HL-60 (cell line): Measurements from ENCODE around the gene PXK.
A peak's percentile ranks its signal among the peaks of the same experiment; 100 is the strongest.

ENCODE experiments used
- DNase-seq, 2 experiments: peaks; one replicate each; pipeline ENCODE4 v3.0.0-alpha.2; 2010 to 2020; ENCODE audit warnings: low read depth in 1 of 2, low spot score in 1 of 2
- H3K27ac ChIP-seq: fragments of 250-450 bp; sonication (Bioruptor Pico); replicated peaks from 2 replicates; pipeline ENCODE4 v1.5.1; 2020; ENCODE audit warnings: mild to moderate bottlenecking, moderate library complexity
- H3K27me3 ChIP-seq: fragments of 250-450 bp; sonication (Bioruptor Pico); 2 replicates; pipeline ENCODE4 v1.5.1; 2021; ENCODE audit warnings: mild to moderate bottlenecking, moderate library complexity; ENCODE audit not compliant: insufficient read depth, poor library complexity, severe bottlenecking
- H3K4me3 ChIP-seq: replicated peaks from 2 replicates; pipeline ENCODE4 v1.5.1; 2011; ENCODE audit warnings: mild to moderate bottlenecking, control low read depth, low read length; ENCODE audit not compliant: insufficient read depth
- GABPA ChIP-seq: IDR thresholded peaks from 2 replicates; pipeline ENCODE4 v1.6.1; 2012; ENCODE audit warnings: low read depth
- POLR2AphosphoS5 ChIP-seq: IDR thresholded peaks from 2 replicates; pipeline ENCODE4 v1.6.1; 2012; ENCODE audit warnings: low read depth
- SPI1 ChIP-seq: IDR thresholded peaks from 2 replicates; pipeline ENCODE4 v1.6.1; 2012; ENCODE audit warnings: low read depth, mild to moderate bottlenecking, borderline replicate concordance
- TF ChIP-seq, protein P1 (sequence below): IDR thresholded peaks from 2 replicates; pipeline ENCODE4 v1.6.1; 2012; ENCODE audit warnings: low read depth; ENCODE audit not compliant: insufficient replicate concordance
- TF ChIP-seq, protein P2 (sequence below): IDR thresholded peaks from one replicate; pipeline ENCODE4 v1.5.1; 2011; ENCODE audit warnings: low read length, control low read depth, inconsistent platforms; ENCODE audit not compliant: insufficient read depth

PXK gene

GRCh38 chr3:58421004-58421403, 88.3 kb downstream of the PXK start:
- TF ChIP-seq POLR2AphosphoS5 = no peak
- TF ChIP-seq, protein P1, sequence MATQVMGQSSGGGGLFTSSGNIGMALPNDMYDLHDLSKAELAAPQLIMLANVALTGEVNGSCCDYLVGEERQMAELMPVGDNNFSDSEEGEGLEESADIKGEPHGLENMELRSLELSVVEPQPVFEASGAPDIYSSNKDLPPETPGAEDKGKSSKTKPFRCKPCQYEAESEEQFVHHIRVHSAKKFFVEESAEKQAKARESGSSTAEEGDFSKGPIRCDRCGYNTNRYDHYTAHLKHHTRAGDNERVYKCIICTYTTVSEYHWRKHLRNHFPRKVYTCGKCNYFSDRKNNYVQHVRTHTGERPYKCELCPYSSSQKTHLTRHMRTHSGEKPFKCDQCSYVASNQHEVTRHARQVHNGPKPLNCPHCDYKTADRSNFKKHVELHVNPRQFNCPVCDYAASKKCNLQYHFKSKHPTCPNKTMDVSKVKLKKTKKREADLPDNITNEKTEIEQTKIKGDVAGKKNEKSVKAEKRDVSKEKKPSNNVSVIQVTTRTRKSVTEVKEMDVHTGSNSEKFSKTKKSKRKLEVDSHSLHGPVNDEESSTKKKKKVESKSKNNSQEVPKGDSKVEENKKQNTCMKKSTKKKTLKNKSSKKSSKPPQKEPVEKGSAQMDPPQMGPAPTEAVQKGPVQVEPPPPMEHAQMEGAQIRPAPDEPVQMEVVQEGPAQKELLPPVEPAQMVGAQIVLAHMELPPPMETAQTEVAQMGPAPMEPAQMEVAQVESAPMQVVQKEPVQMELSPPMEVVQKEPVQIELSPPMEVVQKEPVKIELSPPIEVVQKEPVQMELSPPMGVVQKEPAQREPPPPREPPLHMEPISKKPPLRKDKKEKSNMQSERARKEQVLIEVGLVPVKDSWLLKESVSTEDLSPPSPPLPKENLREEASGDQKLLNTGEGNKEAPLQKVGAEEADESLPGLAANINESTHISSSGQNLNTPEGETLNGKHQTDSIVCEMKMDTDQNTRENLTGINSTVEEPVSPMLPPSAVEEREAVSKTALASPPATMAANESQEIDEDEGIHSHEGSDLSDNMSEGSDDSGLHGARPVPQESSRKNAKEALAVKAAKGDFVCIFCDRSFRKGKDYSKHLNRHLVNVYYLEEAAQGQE = no peak
- TF ChIP-seq SPI1 = no peak
- no peak for TF ChIP-seq GABPA
- TF ChIP-seq, protein P2, sequence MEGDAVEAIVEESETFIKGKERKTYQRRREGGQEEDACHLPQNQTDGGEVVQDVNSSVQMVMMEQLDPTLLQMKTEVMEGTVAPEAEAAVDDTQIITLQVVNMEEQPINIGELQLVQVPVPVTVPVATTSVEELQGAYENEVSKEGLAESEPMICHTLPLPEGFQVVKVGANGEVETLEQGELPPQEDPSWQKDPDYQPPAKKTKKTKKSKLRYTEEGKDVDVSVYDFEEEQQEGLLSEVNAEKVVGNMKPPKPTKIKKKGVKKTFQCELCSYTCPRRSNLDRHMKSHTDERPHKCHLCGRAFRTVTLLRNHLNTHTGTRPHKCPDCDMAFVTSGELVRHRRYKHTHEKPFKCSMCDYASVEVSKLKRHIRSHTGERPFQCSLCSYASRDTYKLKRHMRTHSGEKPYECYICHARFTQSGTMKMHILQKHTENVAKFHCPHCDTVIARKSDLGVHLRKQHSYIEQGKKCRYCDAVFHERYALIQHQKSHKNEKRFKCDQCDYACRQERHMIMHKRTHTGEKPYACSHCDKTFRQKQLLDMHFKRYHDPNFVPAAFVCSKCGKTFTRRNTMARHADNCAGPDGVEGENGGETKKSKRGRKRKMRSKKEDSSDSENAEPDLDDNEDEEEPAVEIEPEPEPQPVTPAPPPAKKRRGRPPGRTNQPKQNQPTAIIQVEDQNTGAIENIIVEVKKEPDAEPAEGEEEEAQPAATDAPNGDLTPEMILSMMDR = no peak
- no peak for DNase-seq
- Histone ChIP-seq H3K27me3 (no peaks in the 10 kb centered on the region), H3K27ac (no peak overlapping the region), H3K4me3 (no peak overlapping the region)

DNA sequence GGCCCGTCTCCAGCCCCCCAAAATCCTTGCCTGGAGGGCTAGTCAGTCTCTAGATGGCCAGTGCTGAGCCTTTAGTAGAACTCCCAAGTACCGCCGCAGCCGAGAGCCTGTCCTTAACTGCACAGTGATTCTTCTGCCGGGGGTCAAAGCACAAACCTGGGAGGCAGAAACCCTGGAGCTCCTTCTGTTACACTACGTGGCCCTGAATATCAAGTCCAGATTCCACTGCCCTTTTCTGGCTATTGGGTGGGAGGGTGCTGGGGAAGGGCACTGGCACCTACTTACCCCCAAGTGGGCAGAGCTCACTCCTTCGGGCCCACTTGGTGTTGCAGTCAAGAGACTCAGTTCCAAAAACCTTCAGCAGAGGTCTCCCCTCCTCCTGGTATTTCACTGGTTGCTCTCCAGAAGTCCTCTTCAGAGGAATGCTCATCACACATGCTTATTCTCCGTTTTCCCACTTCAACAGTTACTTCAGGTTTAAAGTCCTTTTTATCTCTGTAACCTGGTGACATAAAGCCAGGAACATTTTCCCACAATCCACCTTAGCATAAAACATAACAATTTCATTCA, 90.1 kb downstream of the PXK start:
- DNase-seq = no peak
- no peaks in the 10 kb centered on the region for H3K27me3 ChIP-seq
- H3K27ac ChIP-seq = no peak overlapping the region
- TF ChIP-seq SPI1 (no peak), POLR2AphosphoS5 (no peak; the same call in 1 of the 2 replicates), GABPA (no peak)
- TF ChIP-seq, protein P1 = no peak
- TF ChIP-seq, protein P2 = no peak
- no peak overlapping the region for H3K4me3 ChIP-seq

- 0 out of 2 replicates have a peak, but pooled peaks have one; percentile 17 for TF ChIP-seq POLR2AphosphoS5
- TF ChIP-seq, protein P2 = no peak
- Histone ChIP-seq H3K4me3 (no peak overlapping the region), H3K27me3 (no peaks in the 10 kb centered on the region), H3K27ac (no peak overlapping the region)
- no peak for DNase-seq
Observed at GRCh38 chr3:58424613-58425012, 91.9 kb downstream of the PXK start.

- H3K4me3 ChIP-seq = no peak overlapping the region
- no peak for TF ChIP-seq SPI1
- no peak for TF ChIP-seq POLR2AphosphoS5
- TF ChIP-seq, protein P2 = no peak
- TF ChIP-seq, protein P1 = no peak
- TF ChIP-seq GABPA = no peak
- no peak overlapping the region for H3K27ac ChIP-seq
- H3K27me3 ChIP-seq = no peaks in the 10 kb centered on the region
- no peak for DNase-seq
Observed at GRCh38 chr3:58425782-58426181, 93.1 kb downstream of the PXK start.
